Adipocyte (in vitro differentiated cells): ENCODE data around the gene CCSER2.

ENCODE experiments used
- DNase-seq: peaks from one replicate; pipeline ENCODE4 v3.0.0-alpha.2; 2015; ENCODE audit warnings: low read depth
- H3K27me3 ChIP-seq: replicated peaks from 2 replicates; pipeline ENCODE4 v1.7.0; 2013; ENCODE audit warnings: mild to moderate bottlenecking, low read length, moderate library complexity; ENCODE audit not compliant: control insufficient read depth, insufficient read depth
- H3K36me3 ChIP-seq: 2 replicates; pipeline ENCODE4 v1.7.0; 2013; ENCODE audit warnings: low read length, mild to moderate bottlenecking, moderate library complexity; ENCODE audit not compliant: control insufficient read depth, insufficient read depth, severe bottlenecking
- H3K4me1 ChIP-seq: 2 replicates; pipeline ENCODE4 v1.7.0; 2013; ENCODE audit warnings: mild to moderate bottlenecking, low read length, moderate library complexity; ENCODE audit not compliant: control insufficient read depth, insufficient read depth
- H3K4me3 ChIP-seq: 2 replicates; pipeline ENCODE4 v1.7.0; 2013; ENCODE audit warnings: mild to moderate bottlenecking, low read length, moderate library complexity
- H3K9ac ChIP-seq: 2 replicates; pipeline ENCODE4 v1.7.0; 2013; ENCODE audit warnings: mild to moderate bottlenecking, low read length, moderate library complexity
- H3K9me3 ChIP-seq: 2 replicates; pipeline ENCODE4 v1.7.0; 2013; ENCODE audit warnings: mild to moderate bottlenecking, low read length, moderate library complexity; ENCODE audit not compliant: control insufficient read depth

CCSER2 gene

GRCh38 chr10:84352251-84352842 is 24.0 kb downstream of the CCSER2 start:
- Histone ChIP-seq H3K4me1 (peaks cover 22% of the 10 kb centered on the region), H3K4me3 (no peak overlapping the region), H3K9me3 (no peaks in the 10 kb centered on the region), H3K9ac (no peak overlapping the region), H3K36me3 (no peaks in the 10 kb centered on the region), H3K27me3 (no peaks in the 10 kb centered on the region)
- DNase-seq: peak; percentile 74

- Histone ChIP-seq H3K27me3 (no peaks in the 10 kb centered on the region), H3K36me3 (no peaks in the 10 kb centered on the region), H3K9ac (no peak overlapping the region), H3K4me3 (no peak overlapping the region), H3K4me1 (peaks cover 28% of the 10 kb centered on the region), H3K9me3 (no peaks in the 10 kb centered on the region)
- DNase-seq: no peak
These were observed 24.8 kb downstream of the CCSER2 start for GRCh38 chr10:84353052-84353803.

- H3K27me3 ChIP-seq: no peaks in the 10 kb centered on the region
- no peaks in the 10 kb centered on the region for H3K36me3 ChIP-seq
- H3K4me1 ChIP-seq: peaks cover 22% of the 10 kb centered on the region
- H3K9ac ChIP-seq: no peak overlapping the region
- H3K9me3 ChIP-seq: no peaks in the 10 kb centered on the region
- H3K4me3 ChIP-seq: no peak overlapping the region
- DNase-seq: no peak
These were observed 26.2 kb downstream of the CCSER2 start for GRCh38 chr10:84354623-84355022.

- H3K27me3 ChIP-seq: no peaks in the 10 kb centered on the region
- H3K9me3 ChIP-seq: no peaks in the 10 kb centered on the region
- H3K36me3 ChIP-seq: no peaks in the 10 kb centered on the region
- H3K9ac ChIP-seq: no peak overlapping the region
- peak; percentile 38 for DNase-seq
- H3K4me1 ChIP-seq: peaks cover 21% of the 10 kb centered on the region
- H3K4me3 ChIP-seq: no peak overlapping the region
These were observed 26.7 kb downstream of the CCSER2 start for GRCh38 chr10:84355106-84355505.

- DNase-seq: no peak
- Histone ChIP-seq H3K9ac (no peak overlapping the region), H3K4me1 (peaks cover 28% of the 10 kb centered on the region), H3K4me3 (no peak overlapping the region), H3K9me3 (no peaks in the 10 kb centered on the region), H3K36me3 (no peaks in the 10 kb centered on the region), H3K27me3 (no peaks in the 10 kb centered on the region)
These were observed 28.5 kb downstream of the CCSER2 start for GRCh38 chr10:84356928-84357327.

- no peak overlapping the region for H3K4me3 ChIP-seq
- H3K4me1 ChIP-seq: peaks cover 28% of the 10 kb centered on the region
- H3K27me3 ChIP-seq: no peaks in the 10 kb centered on the region
- DNase-seq: no peak
- H3K9me3 ChIP-seq: no peaks in the 10 kb centered on the region
- no peaks in the 10 kb centered on the region for H3K36me3 ChIP-seq
- no peak overlapping the region for H3K9ac ChIP-seq
These were observed 30.4 kb downstream of the CCSER2 start for GRCh38 chr10:84358743-84359142.

- H3K9me3 ChIP-seq: no peaks in the 10 kb centered on the region
- peak overlapping the region; percentile 55 for H3K9ac ChIP-seq
- H3K4me1 ChIP-seq: peaks cover 21% of the 10 kb centered on the region
- H3K27me3 ChIP-seq: no peaks in the 10 kb centered on the region
- peak; percentile 55 for DNase-seq
- no peaks in the 10 kb centered on the region for H3K36me3 ChIP-seq
- peak overlapping the region; percentile 78 for H3K4me3 ChIP-seq
These were observed 32.4 kb downstream of the CCSER2 start for GRCh38 chr10:84360637-84361365.

GRCh38 chr10:84365335-84365881 is 37.0 kb downstream of the CCSER2 start:
- Histone ChIP-seq H3K27me3 (no peaks in the 10 kb centered on the region), H3K9ac (no peak overlapping the region), H3K9me3 (no peaks in the 10 kb centered on the region), H3K36me3 (no peaks in the 10 kb centered on the region), H3K4me3 (no peak overlapping the region), H3K4me1 (peaks cover 8% of the 10 kb centered on the region)
- no peak for DNase-seq

GRCh38 chr10:84366041-84366440 is 37.7 kb downstream of the CCSER2 start:
- H3K4me3 ChIP-seq: no peak overlapping the region
- H3K9me3 ChIP-seq: no peaks in the 10 kb centered on the region
- no peaks in the 10 kb centered on the region for H3K27me3 ChIP-seq
- DNase-seq: no peak
- H3K9ac ChIP-seq: no peak overlapping the region
- peaks cover under 1% of the 10 kb centered on the region for H3K36me3 ChIP-seq
- peaks cover 11% of the 10 kb centered on the region for H3K4me1 ChIP-seq

GRCh38 chr10:84367256-84367655 is 38.9 kb downstream of the CCSER2 start:
- H3K4me3 ChIP-seq: no peak overlapping the region
- DNase-seq: no peak
- no peak overlapping the region for H3K9ac ChIP-seq
- no peaks in the 10 kb centered on the region for H3K27me3 ChIP-seq
- peaks cover 13% of the 10 kb centered on the region for H3K36me3 ChIP-seq
- no peaks in the 10 kb centered on the region for H3K9me3 ChIP-seq
- H3K4me1 ChIP-seq: peaks cover 5% of the 10 kb centered on the region

- no peaks in the 10 kb centered on the region for H3K27me3 ChIP-seq
- no peaks in the 10 kb centered on the region for H3K9me3 ChIP-seq
- DNase-seq: no peak
- H3K4me1 ChIP-seq: peaks cover 5% of the 10 kb centered on the region
- no peak overlapping the region for H3K9ac ChIP-seq
- peaks cover 23% of the 10 kb centered on the region for H3K36me3 ChIP-seq
- H3K4me3 ChIP-seq: no peak overlapping the region
These were observed 40.4 kb downstream of the CCSER2 start for GRCh38 chr10:84368828-84369227.
